OCI-LY3 (cell line): ENCODE results near the gene HIP1.
"Not testable (repeated sequence)": the region's sequence is repeated elsewhere in the genome, so short reads cannot be mapped to it uniquely, and the experiment has no call there.

Experiments
- H2AFZ ChIP-seq: fragments of 200-600, 300-600 bp; shearing (Covaris generic); 2 replicates; pipeline ENCODE4 v1.6.0; 2014; ENCODE audit warnings: antibody characterized with exemption, low read depth, low read length
- H3K27ac ChIP-seq: fragments of 200-600, 300-600 bp; sonication (generic); 2 replicates; pipeline ENCODE4 v1.5.1; 2014; ENCODE audit warnings: mild to moderate bottlenecking, low read length, moderate library complexity, mixed read lengths
- H3K27me3 ChIP-seq: fragments of 200-600, 300-600 bp; sonication (generic); 2 replicates; pipeline ENCODE4 v1.6.1; 2014; ENCODE audit warnings: low read depth, low read length, mixed read lengths
- H3K36me3 ChIP-seq: fragments of 200-600, 300-600 bp; sonication (generic); replicated peaks from 2 replicates; pipeline ENCODE3; 2014; ENCODE audit warnings: low read depth, low read length, mixed read lengths
- H3K4me1 ChIP-seq: fragments of 300-600, 200-600 bp; sonication (generic); 2 replicates; pipeline ENCODE4 v1.6.1; 2014; ENCODE audit warnings: low read length, mixed read lengths
- H3K4me2 ChIP-seq: fragments of 200-600, 300-600 bp; sonication (generic); 2 replicates; pipeline ENCODE4 v1.6.1; 2014; ENCODE audit warnings: low read length, mixed read lengths
- H3K4me3 ChIP-seq: fragments of 300-600, 200-600 bp; sonication (generic); 2 replicates; pipeline ENCODE4 v1.5.1; 2014; ENCODE audit warnings: antibody characterized with exemption, mild to moderate bottlenecking, low read length, moderate library complexity
- H3K79me2 ChIP-seq: fragments of 300-600, 200-600 bp; shearing (Covaris generic); 2 replicates; pipeline ENCODE4 v1.6.1; 2014; ENCODE audit warnings: mild to moderate bottlenecking, low read length, mixed read lengths
- H3K9ac ChIP-seq: fragments of 300-600, 200-600 bp; shearing (Covaris generic); 2 replicates; pipeline ENCODE4 v1.6.0; 2014; ENCODE audit warnings: mild to moderate bottlenecking, low read length, moderate library complexity
- H3K9me3 ChIP-seq: fragments of 200-600, 300-600 bp; shearing (Covaris generic); 2 replicates; pipeline ENCODE4 v1.6.1; 2014; ENCODE audit warnings: low read length, mixed read lengths; ENCODE audit not compliant: insufficient read depth
- H4K20me1 ChIP-seq: fragments of 200-600, 300-600 bp; sonication (generic); 2 replicates; pipeline ENCODE4 v1.6.1; 2016; ENCODE audit warnings: low read length, mixed read lengths; ENCODE audit not compliant: insufficient read depth
- CTCF ChIP-seq: fragments of 200-600, 300-600 bp; sonication (generic); IDR thresholded peaks from 2 replicates; pipeline ENCODE4 v1.5.1; 2014; ENCODE audit warnings: antibody characterized with exemption, low read length, low read depth
- EZH2phosphoT487 ChIP-seq: fragments of 200-600 bp; shearing (Covaris generic); IDR thresholded peaks from 2 replicates; pipeline ENCODE4 v1.6.1; 2018; ENCODE audit warnings: antibody characterized with exemption, mixed run types, low read depth

Gene HIP1

GRCh38 chr7:75718390-75719031 is 20.2 kb downstream of the HIP1 start:
- Histone ChIP-seq H3K9me3 (no peaks in the 10 kb centered on the region), H3K36me3 (no peaks in the 10 kb centered on the region), H2AFZ (no peak overlapping the region), H3K27me3 (no peaks in the 10 kb centered on the region), H3K79me2 (no peaks in the 10 kb centered on the region), H3K4me3 (no peak overlapping the region), H3K9ac (no peak overlapping the region), H3K4me2 (no peak overlapping the region), H4K20me1 (no peaks in the 10 kb centered on the region), H3K4me1 (peaks cover 3% of the 10 kb centered on the region; the same call in 1 of the 2 replicates), H3K27ac (no peak overlapping the region)
- TF ChIP-seq CTCF (no peak), EZH2phosphoT487 (no peak)

GRCh38 chr7:75717746-75718145 is 21.0 kb downstream of the HIP1 start:
- H3K27me3 ChIP-seq, H2AFZ ChIP-seq, H3K9ac ChIP-seq, H4K20me1 ChIP-seq, H3K79me2 ChIP-seq, H3K4me1 ChIP-seq, H3K4me2 ChIP-seq, H3K27ac ChIP-seq, H3K9me3 ChIP-seq, H3K4me3 ChIP-seq, H3K36me3 ChIP-seq: not testable (repeated sequence)

- H3K27ac ChIP-seq = no peak overlapping the region
- H4K20me1 ChIP-seq = no peaks in the 10 kb centered on the region
- H3K79me2 ChIP-seq = no peaks in the 10 kb centered on the region
- no peak overlapping the region for H3K4me3 ChIP-seq
- no peaks in the 10 kb centered on the region for H3K9me3 ChIP-seq
- H3K4me1 ChIP-seq = no peaks in the 10 kb centered on the region
- no peak overlapping the region for H2AFZ ChIP-seq
- TF ChIP-seq CTCF (no peak), EZH2phosphoT487 (no peak)
- H3K36me3 ChIP-seq = no peaks in the 10 kb centered on the region
- no peaks in the 10 kb centered on the region; the same call in 1 of the 2 replicates for H3K27me3 ChIP-seq
- H3K4me2 ChIP-seq = no peak overlapping the region
- no peak overlapping the region for H3K9ac ChIP-seq
These were observed 21.6 kb downstream of the HIP1 start for GRCh38 chr7:75716992-75717626.

GRCh38 chr7:75715864-75716263 is 22.9 kb downstream of the HIP1 start:
- Histone ChIP-seq H3K36me3 (no peaks in the 10 kb centered on the region), H3K9me3 (no peaks in the 10 kb centered on the region), H3K79me2 (no peaks in the 10 kb centered on the region), H3K4me2 (no peak overlapping the region), H3K9ac (no peak overlapping the region), H3K4me3 (no peak overlapping the region), H3K27ac (no peak overlapping the region), H3K4me1 (no peaks in the 10 kb centered on the region), H3K27me3 (no peaks in the 10 kb centered on the region; the same call in 1 of the 2 replicates), H4K20me1 (no peaks in the 10 kb centered on the region), H2AFZ (no peak overlapping the region)
- TF ChIP-seq CTCF = no peak
- no peak for TF ChIP-seq EZH2phosphoT487
